Prostate gland (tissue), 2 donors: ENCODE data around the gene HIVEP2. TPM values are rescaled to one million over a fixed set of nuclear protein-coding genes. Genes with fewer than 3 reads are reported as not detected.

ENCODE experiments used
- DNase-seq: peaks from one replicate; pipeline ENCODE4 v3.0.0-alpha.2; 2019; ENCODE audit warnings: low spot score
- H3K27ac ChIP-seq, 2 donors: fragments of 200-600 bp; sonication (generic); 2 replicates each; pipeline ENCODE4 v1.5.1; 2017 to 2019
- H3K27me3 ChIP-seq: fragments of 200-600 bp; sonication (generic); replicated peaks from 2 replicates; pipeline ENCODE4 v1.5.1; 2019; ENCODE audit not compliant: insufficient read depth
- H3K36me3 ChIP-seq, 2 donors: fragments of 200-600 bp; sonication (generic); 1 replicate in 1 of 2; 2 replicates in 1 of 2; pipeline versions ENCODE4 v1.5.1 to v1.8.1; 2017 to 2019
- H3K4me1 ChIP-seq: fragments of 200-600 bp; sonication (generic); replicated peaks from 2 replicates; pipeline ENCODE4 v1.5.1; 2019
- H3K4me3 ChIP-seq, 2 donors: fragments of 200-600 bp; sonication (generic); 2 replicates each; pipeline ENCODE4 v1.5.1; 2017 to 2019
- H3K9me3 ChIP-seq: fragments of 200-600 bp; sonication (generic); 2 replicates; pipeline ENCODE4 v1.5.1; 2017
- POLR2A ChIP-seq: fragments of 450-650 bp; IDR thresholded peaks from one replicate; pipeline ENCODE4 v1.6.1; 2016; ENCODE audit warnings: antibody characterized with exemption, mild to moderate bottlenecking
- POLR2AphosphoS5 ChIP-seq: sonication (generic); formaldehyde crosslinking; IDR thresholded peaks from one replicate; pipeline ENCODE4 v1.6.1; 2017; ENCODE audit warnings: antibody characterized with exemption
- WGBS: methylation state at CpG from one replicate; pipeline ENCODE4 v1.1.5; 2018; 5-methylcytosine and 5-hydroxymethylcytosine counted together
- intact Hi-C: fragments of 100-400 bp; cut with DNase I; formaldehyde crosslinking; loops from one replicate; pipeline ENCODE4 v1.14.2; 2022
- total RNA-seq, 2 donors: library from RNA; depleted of rRNA; stranded (reverse); fragments of >200 nt; gene quantifications; one replicate each; pipeline ENCODE4 v1.1.0, GENCODE V29; 2016
- TF ChIP-seq, protein P1 (sequence below), 4 experiments: fragments of 200-600 bp in 2 of 4; fragments of 450-650 bp in 2 of 4; sonication (generic) in 2 of 4; IDR thresholded peaks; 1 replicate in 3 of 4; 2 replicates in 1 of 4; pipeline ENCODE4 v1.5.1; 2016 to 2019; ENCODE audit warnings: antibody characterized with exemption in 4 of 4, mild to moderate bottlenecking in 2 of 4, moderate library complexity in 2 of 4

The HIVEP2 gene
- total RNA-seq, 2 donors from 2014 or later = 15.8 to 19.3 TPM

GRCh38 chr6:142942805-142943227 is 2.2 kb downstream of the HIVEP2 start:
- peaks cover 4% of the 10 kb centered on the region for H3K4me1 ChIP-seq
- H3K4me3 ChIP-seq = no peak overlapping the region
- no peak for DNase-seq

DNA sequence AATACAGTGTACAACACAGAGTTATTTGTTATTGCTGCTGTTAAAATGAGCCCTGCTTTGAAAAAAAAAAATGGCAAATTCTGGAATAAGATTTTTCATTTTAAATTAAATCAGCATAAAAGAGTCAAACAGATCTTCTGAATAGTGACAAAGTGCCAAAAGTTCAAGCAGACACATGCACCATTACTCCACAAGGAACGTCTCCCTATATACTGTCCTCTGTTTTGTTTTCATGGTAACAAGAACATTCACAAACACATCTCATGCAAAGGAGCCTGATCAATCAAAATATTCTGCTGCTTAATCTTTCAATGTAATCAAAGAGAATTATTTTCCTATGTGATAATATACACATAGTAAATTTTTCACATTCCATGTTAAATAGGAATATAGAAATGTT is 2.7 kb downstream of the HIVEP2 start:
- H3K4me3 ChIP-seq = no peak overlapping the region
- no peak for DNase-seq
- H3K27ac ChIP-seq = no peak overlapping the region
- H3K27me3 ChIP-seq = no peaks in the 10 kb centered on the region
- TF ChIP-seq, protein P1, sequence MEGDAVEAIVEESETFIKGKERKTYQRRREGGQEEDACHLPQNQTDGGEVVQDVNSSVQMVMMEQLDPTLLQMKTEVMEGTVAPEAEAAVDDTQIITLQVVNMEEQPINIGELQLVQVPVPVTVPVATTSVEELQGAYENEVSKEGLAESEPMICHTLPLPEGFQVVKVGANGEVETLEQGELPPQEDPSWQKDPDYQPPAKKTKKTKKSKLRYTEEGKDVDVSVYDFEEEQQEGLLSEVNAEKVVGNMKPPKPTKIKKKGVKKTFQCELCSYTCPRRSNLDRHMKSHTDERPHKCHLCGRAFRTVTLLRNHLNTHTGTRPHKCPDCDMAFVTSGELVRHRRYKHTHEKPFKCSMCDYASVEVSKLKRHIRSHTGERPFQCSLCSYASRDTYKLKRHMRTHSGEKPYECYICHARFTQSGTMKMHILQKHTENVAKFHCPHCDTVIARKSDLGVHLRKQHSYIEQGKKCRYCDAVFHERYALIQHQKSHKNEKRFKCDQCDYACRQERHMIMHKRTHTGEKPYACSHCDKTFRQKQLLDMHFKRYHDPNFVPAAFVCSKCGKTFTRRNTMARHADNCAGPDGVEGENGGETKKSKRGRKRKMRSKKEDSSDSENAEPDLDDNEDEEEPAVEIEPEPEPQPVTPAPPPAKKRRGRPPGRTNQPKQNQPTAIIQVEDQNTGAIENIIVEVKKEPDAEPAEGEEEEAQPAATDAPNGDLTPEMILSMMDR (IDR thresholded peaks at IDR 0.05) = no peak
- TF ChIP-seq POLR2A (no peak), POLR2AphosphoS5 (no peak)
- no peaks in the 10 kb centered on the region for H3K9me3 ChIP-seq
- intact Hi-C loops = loop anchor here (5.0 kb wide), 2 partner anchors 55 to 95 kb away; no protein-coding TSS in a partner anchor
- WGBS = 54% methylated on average over 1 of the region's 1 CpG
- no peaks in the 10 kb centered on the region for H3K36me3 ChIP-seq
- H3K4me1 ChIP-seq = peaks cover 4% of the 10 kb centered on the region

More at GRCh38 chr6:142942805-142943227, 2.2 kb downstream of the HIVEP2 start:
- no peaks in the 10 kb centered on the region for H3K9me3 ChIP-seq
- no peak overlapping the region for H3K27ac ChIP-seq
- TF ChIP-seq, protein P1 (IDR thresholded peaks at IDR 0.05) = peak in 3 of 4 experiments; percentile 60 to 66 (median 62)
- no peak for TF ChIP-seq POLR2AphosphoS5
- no peak for TF ChIP-seq POLR2A
- WGBS = 76% methylated on average over 3 of the region's 3 CpGs
- H3K36me3 ChIP-seq = no peaks in the 10 kb centered on the region
- H3K27me3 ChIP-seq = no peaks in the 10 kb centered on the region
- intact Hi-C loops = loop anchor here (5.0 kb wide), 2 partner anchors 56 to 96 kb away; no protein-coding TSS in a partner anchor

GRCh38 chr6:142941018-142941417 is 4.0 kb downstream of the HIVEP2 start:
- Histone ChIP-seq H3K36me3 (no peaks in the 10 kb centered on the region), H3K4me3 (no peak overlapping the region), H3K27ac (no peak overlapping the region), H3K9me3 (no peaks in the 10 kb centered on the region), H3K4me1 (peaks cover 4% of the 10 kb centered on the region), H3K27me3 (no peaks in the 10 kb centered on the region)
- intact Hi-C loops = loop anchor here (5.0 kb wide), 2 partner anchors 54 to 94 kb away; no protein-coding TSS in a partner anchor
- no peak for DNase-seq
- TF ChIP-seq POLR2AphosphoS5 = no peak
- TF ChIP-seq, protein P1 (IDR thresholded peaks at IDR 0.05) = no peak
- TF ChIP-seq POLR2A = no peak
- WGBS = 89% methylated on average over 7 of the region's 7 CpGs

- Histone ChIP-seq H3K9me3 (no peaks in the 10 kb centered on the region), H3K4me3 (no peak overlapping the region), H3K4me1 (peaks cover 4% of the 10 kb centered on the region), H3K27ac (no peak overlapping the region), H3K27me3 (no peaks in the 10 kb centered on the region), H3K36me3 (no peaks in the 10 kb centered on the region)
- intact Hi-C loops = loop anchor here (5.0 kb wide), 2 partner anchors 53 to 93 kb away; no protein-coding TSS in a partner anchor
- 90% methylated on average over 3 of the region's 3 CpGs for WGBS
- no peak for TF ChIP-seq POLR2A
- no peak for TF ChIP-seq POLR2AphosphoS5
- TF ChIP-seq, protein P1 (IDR thresholded peaks at IDR 0.05) = no peak
- no peak for DNase-seq
Measured at GRCh38 chr6:142940487-142940886, 4.5 kb downstream of the HIVEP2 start.

- H3K27me3 ChIP-seq = no peaks in the 10 kb centered on the region
- H3K9me3 ChIP-seq = no peaks in the 10 kb centered on the region
- peaks cover 4% of the 10 kb centered on the region for H3K4me1 ChIP-seq
- H3K36me3 ChIP-seq = no peaks in the 10 kb centered on the region
- 40% methylated on average over 5 of the region's 5 CpGs for WGBS
- H3K27ac ChIP-seq = no peak overlapping the region
- no peak for DNase-seq
- TF ChIP-seq POLR2A = no peak
- no peak for TF ChIP-seq POLR2AphosphoS5
- TF ChIP-seq, protein P1 (IDR thresholded peaks at IDR 0.05) = peak in 1 of 4 experiments; percentile 15
- H3K4me3 ChIP-seq = no peak overlapping the region
- intact Hi-C loops = no loop called here
Measured at GRCh38 chr6:142938510-142938909, 6.5 kb downstream of the HIVEP2 start.
